ENCODE results near the gene GTF3C4.

Gene GTF3C4

GRCh38 chr9:132721661-132722060, 51.4 kb downstream of the GTF3C4 start:
- Histone ChIP-seq H3K9me3 (ENCODE audit: insufficient read depth, low read depth, low read length) (no peaks in the 10 kb centered on the region), H3K27me3 (ENCODE audit: insufficient read depth, low read length) (0 out of 2 replicates have a peak, but pooled peaks cover 4% of the 10 kb centered on the region), H3K4me3 (ENCODE audit: low read length) (no peak overlapping the region), H3K27ac (ENCODE audit: low read depth, low read length) (no peak overlapping the region), H3K4me1 (ENCODE audit: insufficient read depth, low read length) (no peaks in the 10 kb centered on the region), H3K9ac (ENCODE audit: low read depth, low read length) (no peak overlapping the region), H3K36me3 (ENCODE audit: insufficient read depth, low read length) (no peaks in the 10 kb centered on the region)
- WGBS = 93% methylated on average over 12 of the region's 12 CpGs

GRCh38 chr9:132722564-132723065, 52.4 kb downstream of the GTF3C4 start:
- Histone ChIP-seq H3K27ac (ENCODE audit: low read depth, low read length) (no peak overlapping the region), H3K9me3 (ENCODE audit: insufficient read depth, low read depth, low read length) (no peaks in the 10 kb centered on the region), H3K27me3 (ENCODE audit: insufficient read depth, low read length) (no peaks in the 10 kb centered on the region), H3K4me3 (ENCODE audit: low read length) (no peak overlapping the region), H3K36me3 (ENCODE audit: insufficient read depth, low read length) (no peaks in the 10 kb centered on the region), H3K4me1 (ENCODE audit: insufficient read depth, low read length) (no peaks in the 10 kb centered on the region), H3K9ac (ENCODE audit: low read depth, low read length) (no peak overlapping the region)
- WGBS = 90% methylated on average over 16 of the region's 16 CpGs

GRCh38 chr9:132723809-132724208, 53.5 kb downstream of the GTF3C4 start:
- Histone ChIP-seq H3K4me3 (ENCODE audit: low read length) (no peak overlapping the region), H3K36me3 (ENCODE audit: insufficient read depth, low read length) (no peaks in the 10 kb centered on the region), H3K9me3 (ENCODE audit: insufficient read depth, low read depth, low read length) (no peaks in the 10 kb centered on the region), H3K4me1 (ENCODE audit: insufficient read depth, low read length) (no peaks in the 10 kb centered on the region), H3K27ac (ENCODE audit: low read depth, low read length) (no peak overlapping the region), H3K9ac (ENCODE audit: low read depth, low read length) (no peak overlapping the region), H3K27me3 (ENCODE audit: insufficient read depth, low read length) (no peaks in the 10 kb centered on the region)
- 83% methylated on average over 4 of the region's 4 CpGs for WGBS

GRCh38 chr9:132725306-132725705, 55.0 kb downstream of the GTF3C4 start:
- Histone ChIP-seq H3K9ac (ENCODE audit: low read depth, low read length) (no peak overlapping the region), H3K9me3 (ENCODE audit: insufficient read depth, low read depth, low read length) (no peaks in the 10 kb centered on the region), H3K27ac (ENCODE audit: low read depth, low read length) (no peak overlapping the region), H3K4me1 (ENCODE audit: insufficient read depth, low read length) (no peaks in the 10 kb centered on the region), H3K27me3 (ENCODE audit: insufficient read depth, low read length) (no peaks in the 10 kb centered on the region), H3K36me3 (ENCODE audit: insufficient read depth, low read length) (no peaks in the 10 kb centered on the region), H3K4me3 (ENCODE audit: low read length) (no peak overlapping the region)
- WGBS = 96% methylated on average over 12 of the region's 13 CpGs

- H3K9me3 ChIP-seq (ENCODE audit: insufficient read depth, low read depth, low read length) = no peaks in the 10 kb centered on the region
- no peaks in the 10 kb centered on the region for H3K27me3 ChIP-seq (ENCODE audit: insufficient read depth, low read length)
- H3K27ac ChIP-seq (ENCODE audit: low read depth, low read length) = no peak overlapping the region
- WGBS = 81% methylated on average over 7 of the region's 8 CpGs
- H3K4me3 ChIP-seq (ENCODE audit: low read length) = no peak overlapping the region
- H3K36me3 ChIP-seq (ENCODE audit: insufficient read depth, low read length) = no peaks in the 10 kb centered on the region
- H3K4me1 ChIP-seq (ENCODE audit: insufficient read depth, low read length) = no peaks in the 10 kb centered on the region
- no peak overlapping the region for H3K9ac ChIP-seq (ENCODE audit: low read depth, low read length)
Observed at GRCh38 chr9:132726576-132727130, 56.4 kb downstream of the GTF3C4 start.

- Histone ChIP-seq H3K9ac (ENCODE audit: low read depth, low read length) (no peak overlapping the region), H3K4me3 (ENCODE audit: low read length) (no peak overlapping the region), H3K4me1 (ENCODE audit: insufficient read depth, low read length) (no peaks in the 10 kb centered on the region), H3K27me3 (ENCODE audit: insufficient read depth, low read length) (no peaks in the 10 kb centered on the region), H3K27ac (ENCODE audit: low read depth, low read length) (no peak overlapping the region), H3K9me3 (ENCODE audit: insufficient read depth, low read depth, low read length) (no peaks in the 10 kb centered on the region), H3K36me3 (ENCODE audit: insufficient read depth, low read length) (no peaks in the 10 kb centered on the region)
- WGBS = 89% methylated on average over 5 of the region's 5 CpGs
Observed at GRCh38 chr9:132728071-132728470, 57.8 kb downstream of the GTF3C4 start.

GRCh38 chr9:132728497-132728896, 58.2 kb downstream of the GTF3C4 start:
- no peak overlapping the region for H3K9ac ChIP-seq (ENCODE audit: low read depth, low read length)
- no peaks in the 10 kb centered on the region for H3K9me3 ChIP-seq (ENCODE audit: insufficient read depth, low read depth, low read length)
- no peak overlapping the region for H3K27ac ChIP-seq (ENCODE audit: low read depth, low read length)
- WGBS = no CpG with 5 or more reads among the region's 2 CpGs
- no peak overlapping the region for H3K4me3 ChIP-seq (ENCODE audit: low read length)
- H3K4me1 ChIP-seq (ENCODE audit: insufficient read depth, low read length) = no peaks in the 10 kb centered on the region
- no peaks in the 10 kb centered on the region for H3K27me3 ChIP-seq (ENCODE audit: insufficient read depth, low read length)
- H3K36me3 ChIP-seq (ENCODE audit: insufficient read depth, low read length) = no peaks in the 10 kb centered on the region

GRCh38 chr9:132729235-132729890, 59.1 kb downstream of the GTF3C4 start:
- Histone ChIP-seq H3K4me1 (ENCODE audit: insufficient read depth, low read length) (no peaks in the 10 kb centered on the region), H3K27ac (ENCODE audit: low read depth, low read length) (no peak overlapping the region), H3K4me3 (ENCODE audit: low read length) (no peak overlapping the region), H3K9me3 (ENCODE audit: insufficient read depth, low read depth, low read length) (no peaks in the 10 kb centered on the region), H3K9ac (ENCODE audit: low read depth, low read length) (no peak overlapping the region), H3K27me3 (ENCODE audit: insufficient read depth, low read length) (no peaks in the 10 kb centered on the region), H3K36me3 (ENCODE audit: insufficient read depth, low read length) (no peaks in the 10 kb centered on the region)
- whole genome bisulfite sequencing = 87% methylated on average over 5 of the region's 5 CpGs

- H3K9ac ChIP-seq (ENCODE audit: low read depth, low read length) = no peak overlapping the region
- no peak overlapping the region for H3K27ac ChIP-seq (ENCODE audit: low read depth, low read length)
- no peaks in the 10 kb centered on the region for H3K36me3 ChIP-seq (ENCODE audit: insufficient read depth, low read length)
- H3K4me3 ChIP-seq (ENCODE audit: low read length) = no peak overlapping the region
- WGBS = 93% methylated on average over 16 of the region's 16 CpGs
- H3K4me1 ChIP-seq (ENCODE audit: insufficient read depth, low read length) = no peaks in the 10 kb centered on the region
- H3K27me3 ChIP-seq (ENCODE audit: insufficient read depth, low read length) = no peaks in the 10 kb centered on the region
- H3K9me3 ChIP-seq (ENCODE audit: insufficient read depth, low read depth, low read length) = no peaks in the 10 kb centered on the region
Observed at GRCh38 chr9:132730054-132731033, 60.1 kb downstream of the GTF3C4 start.

GRCh38 chr9:132731230-132731629, 61.0 kb downstream of the GTF3C4 start:
- WGBS = 88% methylated on average over 3 of the region's 3 CpGs
- H3K27me3 ChIP-seq (ENCODE audit: insufficient read depth, low read length) = no peaks in the 10 kb centered on the region

More at GRCh38 chr9:132731230-132731629, 61.0 kb downstream of the GTF3C4 start:
- Histone ChIP-seq H3K9ac (ENCODE audit: low read depth, low read length) (no peak overlapping the region), H3K4me1 (ENCODE audit: insufficient read depth, low read length) (no peaks in the 10 kb centered on the region), H3K4me3 (ENCODE audit: low read length) (no peak overlapping the region), H3K27ac (ENCODE audit: low read depth, low read length) (no peak overlapping the region), H3K36me3 (ENCODE audit: insufficient read depth, low read length) (no peaks in the 10 kb centered on the region), H3K9me3 (ENCODE audit: insufficient read depth, low read depth, low read length) (no peaks in the 10 kb centered on the region)
